Activated T-helper 1 cell treated with anti-CD3 and anti-CD28 coated beads, Interleukin-12 subunit alpha, Interleukin-12 subunit beta, Interleukin-2, Interleukin-4 antibody, amounts not matched to agents 30 ng/mL and 10 ng/mL and 1 ng/mL, durations not matched to agents 14 hours and 24 hours and 36 hours (primary cell): ENCODE results near the gene CRB1. TPM values are rescaled to one million over a fixed set of nuclear protein-coding genes. Genes with fewer than 3 reads are reported as not detected.

Experiments used
- DNase-seq: peaks from one replicate; pipeline ENCODE4 v3.0.0; 2021; ENCODE audit warnings: low spot score
- H3K27ac Mint-ChIP-seq: one replicate; pipeline ENCODE4 v1.8.0; 2021; ENCODE audit warnings: mild to moderate bottlenecking, mixed read lengths
- H3K27me3 Mint-ChIP-seq: one replicate; pipeline ENCODE4 v1.8.0; 2022; ENCODE audit warnings: mild to moderate bottlenecking, moderate library complexity, mixed read lengths; ENCODE audit not compliant: insufficient read depth
- H3K36me3 Mint-ChIP-seq: one replicate; pipeline ENCODE4 v1.8.0; 2021; ENCODE audit warnings: low read depth, mixed read lengths
- H3K4me1 Mint-ChIP-seq: one replicate; pipeline ENCODE4 v1.8.0; 2021; ENCODE audit warnings: low read depth, mixed read lengths
- H3K4me3 Mint-ChIP-seq: one replicate; pipeline ENCODE4 v1.8.0; 2021; ENCODE audit warnings: mild to moderate bottlenecking, moderate library complexity, mixed read lengths
- H3K9me3 Mint-ChIP-seq: one replicate; pipeline ENCODE4 v1.8.0; 2021; ENCODE audit warnings: mixed read lengths
- intact Hi-C: fragments of 100-400 bp; cut with micrococcal nuclease; formaldehyde crosslinking; loops from one replicate; pipeline ENCODE4 v1.15.1; 2024
- total RNA-seq: library from RNA; stranded (reverse); gene quantifications from 2 replicates; pipeline ENCODE4 v1.2.3, GENCODE V29; 2022

The CRB1 gene
- total RNA-seq, 1 donor from 2014 or later = not detected

DNA sequence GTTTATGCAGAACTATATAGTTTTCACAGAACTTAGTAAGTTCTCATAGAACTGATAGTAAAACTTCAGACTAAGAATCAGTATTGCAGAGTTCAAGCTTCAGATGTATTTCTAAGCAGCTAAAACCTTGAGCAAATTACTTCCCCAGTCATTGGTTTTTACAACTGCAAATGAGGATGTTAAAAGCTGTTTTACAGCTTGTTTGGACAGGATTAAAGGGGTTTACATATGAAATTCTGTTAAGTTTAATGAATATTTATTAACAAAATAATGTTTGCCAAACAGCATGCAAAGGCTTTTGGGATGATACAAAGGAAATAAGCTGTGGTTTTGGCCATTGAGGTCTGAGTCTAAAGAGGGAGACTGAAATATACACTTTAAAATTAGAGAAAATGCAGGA is 39.1 kb downstream of the CRB1 start:
- H3K4me1 Mint-ChIP-seq = no peaks in the 10 kb centered on the region
- H3K4me3 Mint-ChIP-seq = no peak overlapping the region
- intact Hi-C loops = no loop called here
- DNase-seq = no peak
- H3K27ac Mint-ChIP-seq = no peak overlapping the region
- no peaks in the 10 kb centered on the region for H3K9me3 Mint-ChIP-seq
- no peaks in the 10 kb centered on the region for H3K36me3 Mint-ChIP-seq
- peaks cover 6% of the 10 kb centered on the region for H3K27me3 Mint-ChIP-seq

DNA sequence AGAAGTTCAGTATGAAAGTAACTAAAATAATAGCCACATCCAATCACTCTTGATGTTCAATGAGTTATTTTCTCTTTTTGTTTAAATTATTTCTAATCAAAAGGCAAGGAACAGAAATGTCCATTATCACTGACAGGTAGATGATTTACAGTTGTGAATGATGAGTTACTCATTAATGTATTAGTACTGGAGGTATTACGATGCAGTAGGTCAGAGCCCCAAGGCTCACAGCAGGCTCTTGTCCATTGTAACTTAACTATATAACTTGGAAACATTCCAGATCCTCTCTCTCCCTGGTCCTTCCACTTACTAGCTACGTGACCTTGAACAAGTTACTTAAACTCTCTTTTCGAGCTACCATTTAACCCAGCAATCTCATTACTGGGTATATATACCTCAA is 39.5 kb downstream of the CRB1 start:
- intact Hi-C loops = no loop called here
- H3K27me3 Mint-ChIP-seq = peaks cover 6% of the 10 kb centered on the region
- no peak overlapping the region for H3K27ac Mint-ChIP-seq
- H3K36me3 Mint-ChIP-seq = no peaks in the 10 kb centered on the region
- H3K9me3 Mint-ChIP-seq = no peaks in the 10 kb centered on the region
- no peaks in the 10 kb centered on the region for H3K4me1 Mint-ChIP-seq
- no peak overlapping the region for H3K4me3 Mint-ChIP-seq
- DNase-seq = no peak

DNA sequence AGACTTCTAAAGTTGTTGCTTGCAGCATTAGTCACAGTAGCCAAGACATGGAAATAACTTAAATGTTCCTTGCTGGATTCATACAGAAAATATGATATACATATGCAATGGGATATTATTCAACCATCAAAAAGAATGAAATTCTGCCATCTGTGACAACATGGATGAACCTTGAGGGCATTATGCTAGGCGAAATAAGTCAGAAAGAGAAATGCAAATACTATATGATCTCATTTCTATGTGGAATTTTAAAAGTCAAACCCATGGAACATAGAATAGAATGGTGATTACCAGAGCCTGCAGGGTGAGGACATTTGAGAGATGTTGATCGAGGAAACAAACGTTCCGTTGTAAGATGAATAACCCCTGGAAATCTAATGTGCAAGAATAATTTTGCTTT is 43.0 kb downstream of the CRB1 start:
- peaks cover 3% of the 10 kb centered on the region for H3K27me3 Mint-ChIP-seq
- intact Hi-C loops = no loop called here
- no peaks in the 10 kb centered on the region for H3K36me3 Mint-ChIP-seq
- no peaks in the 10 kb centered on the region for H3K9me3 Mint-ChIP-seq
- no peaks in the 10 kb centered on the region for H3K4me1 Mint-ChIP-seq
- no peak overlapping the region for H3K4me3 Mint-ChIP-seq
- no peak for DNase-seq
- H3K27ac Mint-ChIP-seq = no peak overlapping the region

- Mint-ChIP-seq H3K4me1 (no peaks in the 10 kb centered on the region), H3K27me3 (peaks cover 3% of the 10 kb centered on the region), H3K9me3 (no peaks in the 10 kb centered on the region), H3K36me3 (no peaks in the 10 kb centered on the region), H3K27ac (no peak overlapping the region), H3K4me3 (no peak overlapping the region)
- DNase-seq = no peak
- intact Hi-C loops = no loop called here
Observed at GRCh38 chr1:197312163-197312562, 44.1 kb downstream of the CRB1 start.

DNA sequence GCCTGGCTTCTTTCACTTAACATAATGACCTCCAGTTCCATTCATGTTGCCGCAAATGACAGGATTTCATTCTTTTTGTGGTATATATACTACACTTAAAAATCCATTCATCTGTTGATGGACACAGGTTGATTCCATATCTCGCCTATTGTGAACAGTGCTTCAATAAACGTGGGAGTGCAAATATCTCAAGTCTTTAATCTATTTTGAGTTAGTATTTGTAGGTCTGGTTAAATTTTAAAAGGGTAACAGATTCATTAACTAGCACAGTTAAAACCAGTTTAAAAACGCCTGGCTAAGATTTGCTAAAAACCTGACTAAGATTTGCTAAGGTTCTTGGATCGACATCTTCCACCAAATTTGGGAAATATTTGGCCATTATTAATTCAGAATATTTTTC is 45.7 kb downstream of the CRB1 start:
- Mint-ChIP-seq H3K36me3 (no peaks in the 10 kb centered on the region), H3K4me1 (no peaks in the 10 kb centered on the region), H3K4me3 (no peak overlapping the region), H3K9me3 (no peaks in the 10 kb centered on the region), H3K27ac (no peak overlapping the region), H3K27me3 (peaks cover 3% of the 10 kb centered on the region)
- intact Hi-C loops = no loop called here
- DNase-seq = no peak

DNA sequence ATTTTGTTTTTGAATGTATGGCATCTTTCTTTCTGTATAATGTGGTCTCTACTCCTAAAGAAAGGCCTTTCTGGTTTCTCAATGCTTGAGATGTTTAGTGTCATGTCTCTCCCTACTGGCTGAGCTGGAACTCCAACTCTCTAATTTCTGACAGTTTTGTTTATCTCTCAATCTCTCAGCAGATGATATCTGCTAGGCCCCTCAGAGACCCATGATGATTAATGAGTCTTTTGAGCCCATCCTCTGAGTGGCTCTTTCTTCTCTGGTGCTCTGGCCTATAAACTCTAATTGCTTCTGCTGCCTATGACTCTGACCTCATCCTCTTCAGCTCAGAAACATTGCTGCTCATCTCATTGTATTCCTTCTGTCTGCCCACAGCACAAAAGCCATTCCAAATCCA is 46.6 kb downstream of the CRB1 start:
- Mint-ChIP-seq H3K4me1 (no peaks in the 10 kb centered on the region), H3K9me3 (no peaks in the 10 kb centered on the region), H3K36me3 (no peaks in the 10 kb centered on the region), H3K27ac (no peak overlapping the region), H3K4me3 (no peak overlapping the region), H3K27me3 (peaks cover 3% of the 10 kb centered on the region)
- DNase-seq = no peak
- intact Hi-C loops = no loop called here

- Mint-ChIP-seq H3K27me3 (no peaks in the 10 kb centered on the region), H3K4me1 (no peaks in the 10 kb centered on the region), H3K4me3 (no peak overlapping the region), H3K36me3 (no peaks in the 10 kb centered on the region), H3K9me3 (no peaks in the 10 kb centered on the region), H3K27ac (no peak overlapping the region)
- intact Hi-C loops = no loop called here
- DNase-seq = no peak
Observed at GRCh38 chr1:197319631-197320030, 51.6 kb downstream of the CRB1 start.

- peaks cover 3% of the 10 kb centered on the region for H3K27me3 Mint-ChIP-seq
- intact Hi-C loops = no loop called here
- H3K9me3 Mint-ChIP-seq = no peaks in the 10 kb centered on the region
- no peak overlapping the region for H3K27ac Mint-ChIP-seq
- DNase-seq = no peak
- H3K36me3 Mint-ChIP-seq = no peaks in the 10 kb centered on the region
- H3K4me1 Mint-ChIP-seq = no peaks in the 10 kb centered on the region
- no peak overlapping the region for H3K4me3 Mint-ChIP-seq
Observed at GRCh38 chr1:197320991-197321531, 53.0 kb downstream of the CRB1 start.

DNA sequence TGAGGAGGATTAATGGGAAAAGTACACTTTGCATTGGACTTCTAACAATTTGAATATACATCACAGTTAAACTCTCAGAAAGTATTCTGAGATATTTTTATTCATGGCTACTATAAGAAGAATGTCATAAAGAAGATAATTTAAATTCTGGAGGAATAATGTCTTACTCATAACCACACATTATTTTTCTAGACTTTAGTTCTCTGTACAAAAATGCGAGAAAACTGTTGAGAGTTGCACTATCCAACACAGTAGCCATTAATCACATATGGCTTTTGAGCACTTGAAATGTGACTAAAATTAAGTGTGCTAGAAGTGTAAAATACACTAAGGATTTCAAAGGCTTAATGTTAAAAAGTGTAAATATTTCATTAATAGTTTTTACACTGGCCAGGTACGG is 53.8 kb downstream of the CRB1 start:
- no peak for DNase-seq
- no peaks in the 10 kb centered on the region for H3K36me3 Mint-ChIP-seq
- intact Hi-C loops = no loop called here
- H3K27ac Mint-ChIP-seq = no peak overlapping the region
- H3K9me3 Mint-ChIP-seq = no peaks in the 10 kb centered on the region
- H3K4me1 Mint-ChIP-seq = no peaks in the 10 kb centered on the region
- no peak overlapping the region for H3K4me3 Mint-ChIP-seq
- peaks cover 3% of the 10 kb centered on the region for H3K27me3 Mint-ChIP-seq

DNA sequence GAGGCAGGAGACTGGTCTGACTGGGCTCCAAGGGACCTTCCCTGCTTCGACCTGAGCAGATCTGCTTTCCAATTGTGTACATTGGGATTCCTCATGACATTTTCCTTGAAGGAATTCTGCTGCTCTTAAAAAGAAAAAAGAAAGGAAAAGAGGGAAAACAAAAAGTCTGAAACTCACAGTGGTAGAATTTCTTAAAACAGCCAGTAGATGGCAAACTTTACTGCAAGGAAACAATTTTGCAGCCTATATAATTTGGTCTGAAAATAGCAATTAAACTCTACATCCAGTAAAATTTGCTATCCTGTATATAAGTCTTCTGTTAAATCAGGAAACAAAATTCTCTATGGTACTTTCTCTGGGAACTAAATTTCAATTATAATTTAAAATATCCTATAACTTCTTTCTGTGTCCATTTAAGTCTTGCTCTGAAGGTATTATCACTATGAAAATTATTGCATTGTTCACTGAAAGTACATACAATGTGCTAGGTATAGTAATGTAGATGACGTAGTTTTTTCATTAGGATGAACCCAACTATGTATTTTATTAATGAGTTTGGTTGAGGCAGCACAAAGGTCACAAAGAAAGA is 59.8 kb downstream of the CRB1 start:
- H3K27me3 Mint-ChIP-seq = peaks cover 5% of the 10 kb centered on the region
- intact Hi-C loops = loop anchor here (1.0 kb wide), 1 partner anchor 29 kb away; no protein-coding TSS in a partner anchor
- peaks cover 5% of the 10 kb centered on the region for H3K4me1 Mint-ChIP-seq
- DNase-seq = no peak
- no peak overlapping the region for H3K27ac Mint-ChIP-seq
- H3K4me3 Mint-ChIP-seq = no peak overlapping the region
- no peaks in the 10 kb centered on the region for H3K9me3 Mint-ChIP-seq
- no peaks in the 10 kb centered on the region for H3K36me3 Mint-ChIP-seq

GRCh38 chr1:197330213-197330612 is 62.2 kb downstream of the CRB1 start:
- DNase-seq = no peak
- H3K4me1 Mint-ChIP-seq = peaks cover 5% of the 10 kb centered on the region
- H3K36me3 Mint-ChIP-seq = no peaks in the 10 kb centered on the region
- intact Hi-C loops = no loop called here
- no peak overlapping the region for H3K27ac Mint-ChIP-seq
- peaks cover 5% of the 10 kb centered on the region for H3K27me3 Mint-ChIP-seq
- H3K4me3 Mint-ChIP-seq = no peak overlapping the region
- H3K9me3 Mint-ChIP-seq = no peaks in the 10 kb centered on the region

DNA sequence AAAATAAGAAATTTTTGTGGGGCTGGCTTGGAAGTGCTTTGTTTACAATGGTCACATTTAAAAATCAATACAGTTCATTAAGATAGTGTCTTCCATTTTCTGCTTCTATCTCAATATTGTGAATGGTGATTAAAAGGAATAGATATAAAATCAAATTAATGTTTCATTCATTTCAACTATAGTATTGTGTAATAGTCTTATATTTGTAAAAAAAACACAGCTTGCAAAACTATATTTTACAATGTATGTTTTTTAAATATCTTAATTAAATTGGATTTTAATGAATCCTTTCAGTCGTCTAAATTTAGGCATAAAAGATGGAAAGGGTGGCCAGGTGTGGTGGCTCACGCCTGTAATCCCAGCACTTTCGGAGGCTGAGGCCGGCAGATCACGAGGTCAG is 63.5 kb downstream of the CRB1 start:
- peaks cover 10% of the 10 kb centered on the region for H3K4me1 Mint-ChIP-seq
- intact Hi-C loops = no loop called here
- no peaks in the 10 kb centered on the region for H3K36me3 Mint-ChIP-seq
- H3K4me3 Mint-ChIP-seq = no peak overlapping the region
- no peak for DNase-seq
- peaks cover 2% of the 10 kb centered on the region for H3K27me3 Mint-ChIP-seq
- H3K27ac Mint-ChIP-seq = no peak overlapping the region
- no peaks in the 10 kb centered on the region for H3K9me3 Mint-ChIP-seq

DNA sequence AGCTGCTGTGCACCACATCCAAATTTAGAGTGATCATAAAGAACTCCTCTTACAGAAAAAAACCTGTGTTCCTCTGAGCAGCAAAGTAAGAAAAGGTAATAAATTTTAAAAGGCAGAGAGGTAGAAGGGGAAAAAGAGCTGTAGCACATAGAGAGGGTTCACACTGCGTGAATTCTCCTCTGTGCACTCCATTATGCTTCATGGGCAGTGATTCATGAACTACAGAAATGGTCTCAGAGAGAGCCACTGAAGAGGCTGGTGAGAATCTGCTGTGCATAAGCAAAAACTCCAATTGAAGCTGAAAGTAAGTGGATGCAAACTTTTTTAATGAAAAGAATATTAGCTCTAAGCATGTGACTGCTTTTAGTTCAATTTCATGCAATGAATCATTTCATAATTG is 65.0 kb downstream of the CRB1 start:
- peaks cover 2% of the 10 kb centered on the region for H3K27me3 Mint-ChIP-seq
- H3K4me1 Mint-ChIP-seq = peaks cover 5% of the 10 kb centered on the region
- intact Hi-C loops = no loop called here
- no peaks in the 10 kb centered on the region for H3K9me3 Mint-ChIP-seq
- no peak overlapping the region for H3K27ac Mint-ChIP-seq
- DNase-seq = no peak
- H3K4me3 Mint-ChIP-seq = no peak overlapping the region
- H3K36me3 Mint-ChIP-seq = no peaks in the 10 kb centered on the region

- intact Hi-C loops = no loop called here
- Mint-ChIP-seq H3K4me1 (peaks cover 6% of the 10 kb centered on the region), H3K27me3 (peaks cover 2% of the 10 kb centered on the region), H3K36me3 (no peaks in the 10 kb centered on the region), H3K4me3 (no peak overlapping the region), H3K9me3 (no peaks in the 10 kb centered on the region), H3K27ac (no peak overlapping the region)
- DNase-seq = no peak
Observed at GRCh38 chr1:197336571-197336970, 68.5 kb downstream of the CRB1 start.
